ENCODE results near the gene MCUB. TPM values are rescaled to one million over a fixed set of nuclear protein-coding genes. Genes with fewer than 3 reads are reported as not detected.

Gene MCUB
- total RNA-seq, 4 donors from 2014 or later, result 6.5 to 18.5 (median 12.4) TPM

- intact Hi-C loops (cut with DNase I), result no loop called here
- Histone ChIP-seq H3K4me1 (no peaks in the 10 kb centered on the region), H3K9me3 (no peaks in the 10 kb centered on the region), H3K27me3 (no peaks in the 10 kb centered on the region), H3K27ac (no peak overlapping the region), H3K36me3 (no peaks in the 10 kb centered on the region), H3K4me3 (replicated peaks in 1 of 3) (no peak overlapping the region)
- WGBS, 2 donors, result 93 to 100% methylated on average over 2 of the region's 2 CpGs
- TF ChIP-seq, protein P1, sequence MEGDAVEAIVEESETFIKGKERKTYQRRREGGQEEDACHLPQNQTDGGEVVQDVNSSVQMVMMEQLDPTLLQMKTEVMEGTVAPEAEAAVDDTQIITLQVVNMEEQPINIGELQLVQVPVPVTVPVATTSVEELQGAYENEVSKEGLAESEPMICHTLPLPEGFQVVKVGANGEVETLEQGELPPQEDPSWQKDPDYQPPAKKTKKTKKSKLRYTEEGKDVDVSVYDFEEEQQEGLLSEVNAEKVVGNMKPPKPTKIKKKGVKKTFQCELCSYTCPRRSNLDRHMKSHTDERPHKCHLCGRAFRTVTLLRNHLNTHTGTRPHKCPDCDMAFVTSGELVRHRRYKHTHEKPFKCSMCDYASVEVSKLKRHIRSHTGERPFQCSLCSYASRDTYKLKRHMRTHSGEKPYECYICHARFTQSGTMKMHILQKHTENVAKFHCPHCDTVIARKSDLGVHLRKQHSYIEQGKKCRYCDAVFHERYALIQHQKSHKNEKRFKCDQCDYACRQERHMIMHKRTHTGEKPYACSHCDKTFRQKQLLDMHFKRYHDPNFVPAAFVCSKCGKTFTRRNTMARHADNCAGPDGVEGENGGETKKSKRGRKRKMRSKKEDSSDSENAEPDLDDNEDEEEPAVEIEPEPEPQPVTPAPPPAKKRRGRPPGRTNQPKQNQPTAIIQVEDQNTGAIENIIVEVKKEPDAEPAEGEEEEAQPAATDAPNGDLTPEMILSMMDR (IDR thresholded peaks at IDR 0.05), result no peak
- no peak for TF ChIP-seq POLR2A (IDR thresholded peaks at IDR 0.05)
- DNase-seq, result no peak
Observed at GRCh38 chr4:109682875-109683274, 122.8 kb downstream of the MCUB start.

DNA sequence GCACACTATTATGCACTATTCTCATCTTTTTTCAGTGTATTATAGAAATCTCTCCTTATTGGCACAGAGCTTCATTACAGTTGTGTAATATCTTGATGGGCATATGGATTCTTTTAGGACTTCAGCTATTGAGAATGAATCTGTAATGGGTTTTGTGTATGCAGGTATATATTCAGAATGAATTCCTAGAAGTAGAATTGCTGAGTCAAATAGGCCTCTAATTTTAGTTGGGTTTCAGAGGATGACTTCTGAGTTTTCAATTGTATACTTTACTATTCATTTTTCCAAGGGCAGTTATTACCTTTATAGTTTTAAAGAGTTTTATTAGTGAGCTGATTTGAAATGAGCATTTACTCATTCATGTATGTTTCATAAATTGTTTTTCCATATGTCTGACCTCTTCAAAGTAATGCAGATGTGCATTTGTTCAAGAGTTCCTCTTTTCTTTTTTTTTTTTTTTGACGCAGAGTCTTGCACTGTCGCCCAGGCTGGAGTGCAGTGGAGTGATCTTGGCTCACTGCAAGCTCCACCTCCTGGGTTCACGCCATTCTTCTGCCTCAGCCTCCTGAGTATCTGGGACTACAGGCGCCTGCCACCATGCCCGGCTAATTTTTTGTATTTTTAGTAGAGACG lies 123.7 kb downstream of the MCUB start:
- Histone ChIP-seq H3K27ac (no peak overlapping the region), H3K9me3 (no peaks in the 10 kb centered on the region), H3K4me1 (no peaks in the 10 kb centered on the region), H3K4me3 (replicated peaks in 1 of 3) (no peak overlapping the region), H3K36me3 (no peaks in the 10 kb centered on the region), H3K27me3 (no peaks in the 10 kb centered on the region)
- no peak for DNase-seq
- 90% methylated on average over 6 of the region's 6 CpGs for WGBS, 2 donors
- TF ChIP-seq POLR2A (IDR thresholded peaks at IDR 0.05), result no peak
- TF ChIP-seq, protein P1 (IDR thresholded peaks at IDR 0.05), result no peak
- intact Hi-C loops (cut with DNase I), result no loop called here

GRCh38 chr4:109684727-109685126 lies 124.7 kb downstream of the MCUB start:
- intact Hi-C loops (cut with DNase I), result no loop called here
- no peaks in the 10 kb centered on the region for H3K27me3 ChIP-seq
- H3K4me3 ChIP-seq (replicated peaks in 1 of 3), result no peak overlapping the region

DNA sequence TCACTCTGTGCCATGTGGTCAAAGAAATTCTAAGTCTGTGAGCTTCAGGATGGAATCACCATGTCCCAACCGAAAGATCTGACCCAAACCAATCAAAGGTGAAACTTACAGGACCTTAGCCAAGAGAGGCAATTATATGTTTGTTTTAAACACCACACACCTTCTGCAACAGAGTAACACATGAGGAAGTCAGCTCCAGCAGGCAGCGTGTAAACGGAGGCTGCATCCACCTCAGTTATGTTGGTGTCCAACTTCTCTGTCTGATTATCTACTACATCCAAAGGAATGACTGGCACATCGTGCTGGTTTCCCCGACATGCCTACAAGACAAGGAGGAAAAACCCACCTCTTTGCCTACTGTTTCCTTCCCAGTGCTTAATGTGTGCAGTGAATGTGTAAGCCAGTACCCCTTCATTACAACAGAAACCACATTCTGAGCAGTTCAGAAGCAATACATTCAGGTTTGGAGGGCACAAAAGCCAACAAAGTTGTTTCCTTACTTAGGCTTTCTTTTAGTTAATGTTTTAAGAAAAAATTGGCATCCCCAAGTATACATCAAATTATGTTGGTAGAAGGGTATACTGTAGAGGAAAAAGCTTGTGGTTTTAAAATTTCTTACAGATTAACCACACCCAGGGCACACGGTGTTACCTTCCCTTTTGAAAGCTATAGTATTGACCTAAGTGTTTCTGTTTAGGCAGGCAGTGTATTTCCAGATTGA lies 130.8 kb downstream of the MCUB start:
- no peak overlapping the region for H3K27ac ChIP-seq
- no peaks in the 10 kb centered on the region for H3K27me3 ChIP-seq
- 91 to 95% methylated on average over 6 of the region's 6 CpGs for WGBS, 2 donors
- DNase-seq, result no peak
- intact Hi-C loops (cut with DNase I), result no loop called here
- H3K4me3 ChIP-seq (replicated peaks in 1 of 3), result no peak overlapping the region
- TF ChIP-seq, protein P1 (IDR thresholded peaks at IDR 0.05), result no peak
- no peak for TF ChIP-seq POLR2A (IDR thresholded peaks at IDR 0.05)
- H3K4me1 ChIP-seq, result no peaks in the 10 kb centered on the region
- peaks cover 2 to 35% of the 10 kb centered on the region in 2 donors for H3K36me3 ChIP-seq
- no peaks in the 10 kb centered on the region for H3K9me3 ChIP-seq

More at GRCh38 chr4:109684727-109685126, 124.7 kb downstream of the MCUB start:
- no peak for DNase-seq
- no peak overlapping the region for H3K27ac ChIP-seq
- TF ChIP-seq POLR2A (IDR thresholded peaks at IDR 0.05), result no peak
- no peaks in the 10 kb centered on the region for H3K4me1 ChIP-seq
- peaks cover 0 to 6% of the 10 kb centered on the region in 2 donors for H3K36me3 ChIP-seq
- no peaks in the 10 kb centered on the region for H3K9me3 ChIP-seq

- Histone ChIP-seq H3K36me3 (peaks cover 5 to 35% of the 10 kb centered on the region in 2 donors), H3K4me1 (no peaks in the 10 kb centered on the region), H3K9me3 (no peaks in the 10 kb centered on the region), H3K27me3 (no peaks in the 10 kb centered on the region), H3K4me3 (replicated peaks in 1 of 3) (no peak overlapping the region), H3K27ac (no peak overlapping the region)
- 87 to 97% methylated on average over 1 of the region's 1 CpG for WGBS, 2 donors
- TF ChIP-seq, protein P1 (IDR thresholded peaks at IDR 0.05), result no peak
- TF ChIP-seq POLR2A (IDR thresholded peaks at IDR 0.05), result no peak
- DNase-seq, result no peak
- intact Hi-C loops (cut with DNase I), result no loop called here
Observed at GRCh38 chr4:109691411-109691920, 131.4 kb downstream of the MCUB start.

All from thyroid gland (tissue), 4 donors.